Gastrocnemius medialis (tissue), 4 donors: Measurements from ENCODE around the gene LCN10.

ENCODE experiments used
- CTCF ChIP-seq, 5 experiments: fragments of 450-650 bp in 3 of 5; fragments of 200-600 bp in 2 of 5; sonication (generic) in 2 of 5; IDR thresholded peaks in 4 of 5; conservative IDR thresholded peaks in 1 of 5; 1 replicate in 4 of 5; 2 replicates in 1 of 5; pipeline ENCODE4 v1.5.1; 2016 to 2019; ENCODE audit warnings: antibody characterized with exemption in 5 of 5, mild to moderate bottlenecking in 3 of 5, moderate library complexity in 3 of 5
- POLR2A ChIP-seq, 2 donors: fragments of 450-650 bp; IDR thresholded peaks; one replicate each; pipeline ENCODE4 v1.6.1; 2017; ENCODE audit warnings: antibody characterized with exemption in 2 of 2, mild to moderate bottlenecking in 2 of 2, moderate library complexity in 2 of 2

- TF ChIP-seq CTCF (IDR thresholded peaks at IDR 0.05 in 4 of 5, conservative IDR thresholded peaks at IDR 0.05 in 1 of 5) (no peak), POLR2A (IDR thresholded peaks at IDR 0.05) (no peak)
Observed at GRCh38 chr9:136697821-136698526, 44.8 kb downstream of the LCN10 start.
